Bronchial epithelial cell (primary cell): ENCODE data around the gene KLHL11. TPM values are rescaled to one million over a fixed set of nuclear protein-coding genes. Genes with fewer than 3 reads are reported as not detected.
"Not testable (repeated sequence)": the region's sequence is repeated elsewhere in the genome, so short reads cannot be mapped to it uniquely, and the experiment has no call there.

Source experiments
- DNase-seq: peaks from one replicate; pipeline ENCODE4 v3.0.0-alpha.2; 2010; ENCODE audit warnings: low read depth
- FAIRE-seq: peaks from 2 replicates; lab custom pipeline; 2011; peaks lifted over from hg19 to GRCh38; lab: Jason Lieb, UNC
- H3K27me3 ChIP-seq: 2 replicates; pipeline ENCODE4 v1.5.1; 2011; ENCODE audit warnings: low read length; ENCODE audit not compliant: control insufficient read depth, insufficient read depth
- H3K36me3 ChIP-seq: 2 replicates; pipeline ENCODE4 v1.5.1; 2011; ENCODE audit warnings: low read length; ENCODE audit not compliant: control insufficient read depth, insufficient read depth
- H3K4me3 ChIP-seq: 2 replicates; pipeline ENCODE4 v1.5.1; 2011; ENCODE audit warnings: mild to moderate bottlenecking, low read depth, low read length, control low read depth
- CTCF ChIP-seq: IDR thresholded peaks from 2 replicates; pipeline ENCODE4 v1.5.1; 2011; ENCODE audit warnings: mild to moderate bottlenecking, moderate library complexity, low read length, control low read depth, inconsistent platforms; ENCODE audit not compliant: insufficient read depth, severe bottlenecking
- total RNA-seq: library from RNA; depleted of rRNA; stranded (reverse); fragments of >200 nt; gene quantifications from 2 replicates; pipeline ENCODE4 v1.2.1, GENCODE V29; 2014

The KLHL11 gene
- total RNA-seq, 1 donor from 2014 or later: 33.2 TPM

- DNase-seq (no peak), FAIRE-seq (no peak)
- no peak overlapping the region for H3K4me3 ChIP-seq
- peaks cover 46% of the 10 kb centered on the region for H3K36me3 ChIP-seq
- no peak for TF ChIP-seq CTCF
- no peaks in the 10 kb centered on the region for H3K27me3 ChIP-seq
Measured at GRCh38 chr17:41882756-41883155, 17.5 kb upstream of the KLHL11 start.

GRCh38 chr17:41880130-41880529 is 14.9 kb upstream of the KLHL11 start:
- FAIRE-seq (no peak), DNase-seq (no peak)
- Histone ChIP-seq H3K4me3 (no peak overlapping the region), H3K27me3 (no peaks in the 10 kb centered on the region), H3K36me3 (peaks cover 37% of the 10 kb centered on the region)
- TF ChIP-seq CTCF: no peak

- FAIRE-seq: peak; percentile 18
- H3K27me3 ChIP-seq, H3K4me3 ChIP-seq, DNase-seq: not testable (repeated sequence)
- peaks cover 29% of the 10 kb centered on the region for H3K36me3 ChIP-seq
Measured at GRCh38 chr17:41874293-41874670, 9.1 kb upstream of the KLHL11 start.

- Histone ChIP-seq H3K36me3 (peaks cover 25% of the 10 kb centered on the region), H3K27me3 (no peaks in the 10 kb centered on the region), H3K4me3 (no peak overlapping the region)
- no peak for TF ChIP-seq CTCF
- DNase-seq: no peak
- FAIRE-seq: peak; percentile 13
Measured at GRCh38 chr17:41873559-41874292, 8.5 kb upstream of the KLHL11 start.

GRCh38 chr17:41871789-41872188 is 6.6 kb upstream of the KLHL11 start:
- Histone ChIP-seq H3K4me3 (no peak overlapping the region), H3K36me3 (peaks cover 24% of the 10 kb centered on the region), H3K27me3 (no peaks in the 10 kb centered on the region)
- FAIRE-seq: no peak
- no peak for TF ChIP-seq CTCF
- no peak for DNase-seq

GRCh38 chr17:41870627-41871026 is 5.4 kb upstream of the KLHL11 start:
- no peaks in the 10 kb centered on the region for H3K27me3 ChIP-seq
- DNase-seq (peak; percentile 53), FAIRE-seq (no peak)
- no peak overlapping the region for H3K4me3 ChIP-seq
- H3K36me3 ChIP-seq: peaks cover 24% of the 10 kb centered on the region
- TF ChIP-seq CTCF: no peak
